ENCODE data around the gene CRADD.
"Not testable (repeated sequence)": the region's sequence is repeated elsewhere in the genome, so short reads cannot be mapped to it uniquely, and the experiment has no call there.

Gene CRADD

GRCh38 chr12:93707836-93708235 lies 30.7 kb downstream of the CRADD start:
- no peak overlapping the region for H3K27ac ChIP-seq
- TF ChIP-seq CTCF (conservative IDR thresholded peaks at IDR 0.05) = no peak

DNA sequence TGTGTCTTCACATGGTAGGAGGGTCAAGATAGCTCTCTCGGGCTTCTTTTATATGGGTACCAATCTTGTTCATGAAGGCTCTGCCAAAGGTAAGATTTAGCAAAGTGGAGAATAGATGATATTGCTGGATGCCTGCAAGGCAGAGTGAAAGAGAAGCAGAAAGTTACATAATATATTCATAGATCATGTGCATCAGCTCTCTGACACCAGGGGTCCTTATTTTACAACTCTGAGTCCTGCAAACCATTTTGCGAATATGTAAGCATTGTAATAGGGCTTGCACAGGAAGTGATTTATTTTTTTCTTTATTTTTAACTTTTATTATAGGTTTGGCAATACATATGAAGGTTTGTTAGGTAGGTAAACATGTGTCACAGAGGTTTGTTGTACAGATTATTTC lies 31.8 kb downstream of the CRADD start:
- TF ChIP-seq CTCF (conservative IDR thresholded peaks at IDR 0.05) = no peak
- no peak overlapping the region for H3K27ac ChIP-seq

DNA sequence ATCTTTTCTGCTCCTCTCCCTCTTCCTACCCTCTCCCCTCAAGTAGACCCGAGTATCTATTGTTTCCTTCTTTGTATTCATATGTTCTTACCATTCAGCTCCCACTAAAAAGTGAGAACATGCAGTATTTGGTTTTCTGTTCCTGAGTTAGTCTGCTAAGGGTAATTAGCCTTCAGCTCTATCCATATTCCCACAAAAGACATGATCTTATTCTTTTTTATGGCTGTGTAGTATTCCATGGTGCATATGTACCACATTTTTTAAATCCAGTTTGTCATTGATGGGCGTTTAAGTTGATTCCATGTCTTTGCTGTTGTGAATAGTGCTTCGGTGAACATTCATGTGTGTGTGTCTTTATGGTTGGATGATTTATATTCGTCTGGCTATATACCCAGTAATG lies 32.2 kb downstream of the CRADD start:
- no peak overlapping the region for H3K27ac ChIP-seq
- no peak for TF ChIP-seq CTCF (conservative IDR thresholded peaks at IDR 0.05)

DNA sequence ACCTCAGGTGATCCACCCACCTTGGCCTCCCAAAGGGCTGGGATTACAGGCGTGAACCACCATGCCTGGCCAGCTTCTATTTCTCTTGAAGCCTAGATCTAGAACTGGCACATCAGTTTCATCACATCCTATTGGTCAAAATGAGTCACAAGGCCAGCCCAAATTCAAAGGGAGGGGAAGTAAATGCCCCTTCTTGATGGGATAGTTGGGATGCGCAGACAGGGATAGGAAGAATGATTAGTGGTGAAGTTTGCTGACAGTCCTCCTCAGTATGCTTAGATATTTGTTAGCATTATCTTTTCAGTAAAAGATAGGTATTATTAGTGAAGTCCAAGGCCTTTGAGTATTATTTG lies 33.4 kb downstream of the CRADD start:
- no peak overlapping the region for H3K27ac ChIP-seq
- no peak for TF ChIP-seq CTCF (conservative IDR thresholded peaks at IDR 0.05)

DNA sequence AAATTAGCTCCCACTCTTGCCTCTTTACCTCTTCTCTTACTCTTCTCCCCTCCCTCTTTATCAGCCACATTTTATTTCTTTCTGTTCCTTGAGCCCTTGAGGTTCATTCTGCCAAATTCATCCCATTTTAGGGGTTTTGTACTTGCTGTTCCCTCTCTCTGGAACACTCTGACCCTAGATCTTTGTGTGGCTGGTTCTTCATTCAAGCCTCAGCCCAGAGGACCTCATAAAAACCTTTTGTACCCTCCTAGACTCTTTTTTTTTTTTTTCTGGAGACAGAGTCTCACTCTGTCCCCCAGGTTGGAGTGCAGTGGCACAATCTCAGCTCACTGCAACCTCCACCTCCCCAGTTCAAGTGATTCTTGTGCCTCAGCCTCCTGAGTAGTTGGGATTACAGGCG lies 34.3 kb downstream of the CRADD start:
- not testable (repeated sequence) for H3K27ac ChIP-seq

GRCh38 chr12:93712200-93712599 lies 35.0 kb downstream of the CRADD start:
- no peak overlapping the region for H3K27ac ChIP-seq
- no peak for TF ChIP-seq CTCF (conservative IDR thresholded peaks at IDR 0.05)

DNA sequence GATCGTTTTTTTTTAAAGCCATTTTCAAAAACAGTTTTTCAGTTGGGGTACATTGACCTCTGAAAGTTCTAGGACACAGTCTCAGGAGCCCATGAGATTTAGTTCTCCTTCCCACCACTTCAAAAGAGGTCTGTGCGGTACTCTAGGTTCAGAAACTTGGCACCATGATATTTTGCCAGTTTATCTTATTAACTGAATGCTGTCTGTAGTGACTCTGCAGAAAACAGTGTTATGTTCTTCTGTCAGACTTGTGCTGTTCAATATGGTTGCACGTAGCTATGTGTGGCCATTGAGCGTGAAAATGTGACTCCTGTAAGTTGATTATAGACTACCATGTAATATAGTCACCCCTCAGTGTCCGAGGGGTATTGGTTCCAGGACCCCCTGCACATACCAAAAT lies 35.9 kb downstream of the CRADD start:
- H3K27ac ChIP-seq = no peak overlapping the region
- no peak for TF ChIP-seq CTCF (conservative IDR thresholded peaks at IDR 0.05)

DNA sequence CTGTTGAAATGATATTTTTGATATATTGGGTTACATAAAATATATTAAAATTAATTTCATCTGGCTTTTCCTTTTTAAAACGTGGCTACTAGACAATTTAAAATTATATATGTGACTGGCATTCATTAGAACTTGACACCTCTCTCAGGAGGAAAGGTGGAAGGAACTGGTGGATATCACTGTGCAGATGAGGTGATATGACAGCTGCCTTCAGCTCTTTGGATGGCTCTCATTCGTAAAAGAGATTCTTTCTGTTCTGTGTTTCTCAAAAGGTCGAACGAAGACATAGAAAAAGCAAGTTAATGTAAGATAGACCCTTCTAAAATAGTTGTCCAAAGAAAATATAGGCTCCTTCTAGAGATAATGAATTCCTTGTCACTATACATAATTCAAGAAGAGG lies 36.6 kb downstream of the CRADD start:
- no peak overlapping the region for H3K27ac ChIP-seq
- TF ChIP-seq CTCF (conservative IDR thresholded peaks at IDR 0.05) = no peak

Measured in VCaP (cell line).